Measurements from ENCODE around the gene DPM3.

DNA sequence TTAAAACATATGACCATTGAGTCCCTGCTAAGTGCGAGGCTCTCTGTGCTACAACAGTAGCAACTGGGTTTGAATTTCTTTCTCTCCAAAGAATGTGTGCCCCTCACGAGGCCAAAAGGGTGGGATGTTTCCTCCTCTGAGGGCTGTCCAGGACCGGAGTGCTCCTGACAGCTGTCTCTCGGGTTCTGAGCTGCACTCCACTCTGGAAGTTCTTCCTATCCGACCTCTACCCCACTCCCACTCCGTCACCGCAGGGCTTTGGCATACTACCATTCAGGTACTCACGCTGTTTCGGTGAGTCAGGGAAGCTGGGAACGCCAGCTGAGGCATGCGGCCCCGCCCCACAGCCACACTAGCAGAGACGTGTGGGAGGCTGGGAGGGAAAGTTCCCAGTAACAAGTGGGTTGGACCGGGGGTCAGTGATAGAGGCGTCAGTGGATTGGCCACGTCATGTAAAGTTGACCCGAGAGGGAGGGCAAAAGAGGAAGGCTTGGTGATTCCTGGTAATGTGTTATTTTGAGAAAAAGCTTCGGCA, 5.4 kb downstream of the DPM3 start:
- TF ChIP-seq POLR2A (IDR thresholded peaks at IDR 0.05) (peak in 2 of 4 donors; percentile 4 to 42), EP300 (IDR thresholded peaks at IDR 0.05) (peak in 2 of 4 donors; percentile 22 to 93)
- TF ChIP-seq, protein P1, sequence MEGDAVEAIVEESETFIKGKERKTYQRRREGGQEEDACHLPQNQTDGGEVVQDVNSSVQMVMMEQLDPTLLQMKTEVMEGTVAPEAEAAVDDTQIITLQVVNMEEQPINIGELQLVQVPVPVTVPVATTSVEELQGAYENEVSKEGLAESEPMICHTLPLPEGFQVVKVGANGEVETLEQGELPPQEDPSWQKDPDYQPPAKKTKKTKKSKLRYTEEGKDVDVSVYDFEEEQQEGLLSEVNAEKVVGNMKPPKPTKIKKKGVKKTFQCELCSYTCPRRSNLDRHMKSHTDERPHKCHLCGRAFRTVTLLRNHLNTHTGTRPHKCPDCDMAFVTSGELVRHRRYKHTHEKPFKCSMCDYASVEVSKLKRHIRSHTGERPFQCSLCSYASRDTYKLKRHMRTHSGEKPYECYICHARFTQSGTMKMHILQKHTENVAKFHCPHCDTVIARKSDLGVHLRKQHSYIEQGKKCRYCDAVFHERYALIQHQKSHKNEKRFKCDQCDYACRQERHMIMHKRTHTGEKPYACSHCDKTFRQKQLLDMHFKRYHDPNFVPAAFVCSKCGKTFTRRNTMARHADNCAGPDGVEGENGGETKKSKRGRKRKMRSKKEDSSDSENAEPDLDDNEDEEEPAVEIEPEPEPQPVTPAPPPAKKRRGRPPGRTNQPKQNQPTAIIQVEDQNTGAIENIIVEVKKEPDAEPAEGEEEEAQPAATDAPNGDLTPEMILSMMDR (IDR thresholded peaks at IDR 0.05): no peak
